ENCODE data around the gene SLC9C1.

DNA sequence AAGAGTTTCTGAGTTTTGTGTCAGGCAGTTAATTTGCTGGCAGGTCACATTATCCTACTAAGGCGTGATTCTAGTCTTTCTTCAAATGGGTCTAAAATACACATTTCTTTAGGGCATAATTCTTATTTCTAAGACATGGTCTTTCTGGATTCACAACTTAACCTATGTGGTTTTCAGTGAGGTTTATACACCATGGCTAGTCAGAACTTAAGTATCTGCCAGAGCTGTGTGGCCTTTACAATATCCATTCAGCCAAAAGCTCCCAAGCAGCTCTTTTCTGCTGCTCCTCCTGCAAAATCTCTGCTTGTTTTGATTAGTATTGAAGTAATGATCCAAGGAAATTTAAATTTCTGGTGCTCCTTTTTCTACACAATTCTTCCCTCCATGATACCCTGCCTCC lies 33.5 kb downstream of the SLC9C1 start:
- TF ChIP-seq, protein P1, sequence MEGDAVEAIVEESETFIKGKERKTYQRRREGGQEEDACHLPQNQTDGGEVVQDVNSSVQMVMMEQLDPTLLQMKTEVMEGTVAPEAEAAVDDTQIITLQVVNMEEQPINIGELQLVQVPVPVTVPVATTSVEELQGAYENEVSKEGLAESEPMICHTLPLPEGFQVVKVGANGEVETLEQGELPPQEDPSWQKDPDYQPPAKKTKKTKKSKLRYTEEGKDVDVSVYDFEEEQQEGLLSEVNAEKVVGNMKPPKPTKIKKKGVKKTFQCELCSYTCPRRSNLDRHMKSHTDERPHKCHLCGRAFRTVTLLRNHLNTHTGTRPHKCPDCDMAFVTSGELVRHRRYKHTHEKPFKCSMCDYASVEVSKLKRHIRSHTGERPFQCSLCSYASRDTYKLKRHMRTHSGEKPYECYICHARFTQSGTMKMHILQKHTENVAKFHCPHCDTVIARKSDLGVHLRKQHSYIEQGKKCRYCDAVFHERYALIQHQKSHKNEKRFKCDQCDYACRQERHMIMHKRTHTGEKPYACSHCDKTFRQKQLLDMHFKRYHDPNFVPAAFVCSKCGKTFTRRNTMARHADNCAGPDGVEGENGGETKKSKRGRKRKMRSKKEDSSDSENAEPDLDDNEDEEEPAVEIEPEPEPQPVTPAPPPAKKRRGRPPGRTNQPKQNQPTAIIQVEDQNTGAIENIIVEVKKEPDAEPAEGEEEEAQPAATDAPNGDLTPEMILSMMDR (IDR thresholded peaks at IDR 0.05; ENCODE audit: low read length): no peak
- TF ChIP-seq EZH2 (IDR thresholded peaks at IDR 0.05; ENCODE audit: borderline replicate concordance, low read length): no peak

Measured in OCI-LY1 (cell line).